Ascending aorta (tissue), 2 donors: ENCODE measurements around the gene TLR5. TPM values are rescaled to one million over a fixed set of nuclear protein-coding genes. Genes with fewer than 3 reads are reported as not detected.

ENCODE experiments used
- DNase-seq, 2 donors: peaks; one replicate each; pipeline ENCODE4 v3.0.0-alpha.2; 2019; ENCODE audit warnings: low spot score in 2 of 2
- H3K27ac ChIP-seq, 2 donors: fragments of 200-600 bp; sonication (generic); one replicate each; pipeline ENCODE4 v1.5.1; 2016 to 2017; ENCODE audit warnings: mild to moderate bottlenecking in 1 of 2
- H3K27me3 ChIP-seq: fragments of 200-600 bp; sonication (generic); one replicate; pipeline ENCODE4 v1.5.1; 2017
- H3K36me3 ChIP-seq, 2 donors: fragments of 200-600 bp; sonication (generic); one replicate each; pipeline ENCODE4 v1.5.1; 2016
- H3K4me1 ChIP-seq, 2 donors: fragments of 200-600 bp; sonication (generic); one replicate each; pipeline ENCODE4 v1.5.1; 2016 to 2017; ENCODE audit warnings: mild to moderate bottlenecking in 1 of 2
- H3K4me3 ChIP-seq, 2 donors: fragments of 200-600 bp; sonication (generic); one replicate each; pipeline ENCODE4 v1.5.1; 2016 to 2017; ENCODE audit warnings: mild to moderate bottlenecking in 1 of 2
- H3K9me3 ChIP-seq, 2 donors: fragments of 200-600 bp; sonication (generic); one replicate each; pipeline ENCODE4 v1.5.1; 2016
- CTCF ChIP-seq, 3 experiments: fragments of 200-600 bp in 2 of 3; fragments of 450-650 bp in 1 of 3; sonication (generic) in 2 of 3; IDR thresholded peaks; one replicate each; pipeline ENCODE4 v1.5.1; 2016 to 2019; ENCODE audit warnings: antibody characterized with exemption in 3 of 3, mild to moderate bottlenecking in 1 of 3, moderate library complexity in 1 of 3
- intact Hi-C: fragments of 100-400 bp; cut with DNase I; formaldehyde crosslinking; loops from one replicate; pipeline ENCODE4 v1.15.1; 2023
- total RNA-seq: library from RNA; depleted of rRNA; stranded (reverse); fragments of >200 nt; gene quantifications from one replicate; pipeline ENCODE4 v1.1.0, GENCODE V29; 2016

The TLR5 gene
- total RNA-seq, 1 donor from 2014 or later, result 3.9 TPM

DNA sequence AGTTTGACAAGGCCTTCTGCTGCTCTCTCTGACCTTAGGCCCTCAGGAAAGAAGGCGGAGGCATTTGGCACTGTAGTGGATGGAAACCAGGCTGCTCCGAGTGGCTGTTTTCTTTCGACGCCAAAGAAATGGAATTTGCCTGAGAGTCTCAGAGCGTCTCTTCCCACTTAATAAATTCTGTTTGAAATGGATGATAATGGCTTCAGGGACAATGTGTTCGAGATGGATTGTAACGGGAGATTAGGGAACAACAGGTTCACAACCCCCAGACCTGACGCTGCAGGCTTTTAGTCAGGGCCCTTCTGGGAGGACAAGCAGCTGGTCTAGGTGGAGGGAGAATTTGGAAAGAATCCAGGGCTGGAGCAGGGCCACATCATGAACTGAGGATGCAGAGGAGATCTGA is 58.6 kb downstream of the TLR5 start:
- Histone ChIP-seq H3K27ac (no peak overlapping the region), H3K9me3 (no peaks in the 10 kb centered on the region), H3K4me3 (no peak overlapping the region), H3K36me3 (no peaks in the 10 kb centered on the region), H3K4me1 (peaks cover 0 to 4% of the 10 kb centered on the region in 2 donors), H3K27me3 (no peaks in the 10 kb centered on the region)
- intact Hi-C loops, result loop anchor here (5.0 to 10.0 kb wide), 2 partner anchors 38 to 620 kb away; no protein-coding TSS in a partner anchor
- no peak for TF ChIP-seq CTCF (IDR thresholded peaks at IDR 0.05)
- DNase-seq, result no peak

DNA sequence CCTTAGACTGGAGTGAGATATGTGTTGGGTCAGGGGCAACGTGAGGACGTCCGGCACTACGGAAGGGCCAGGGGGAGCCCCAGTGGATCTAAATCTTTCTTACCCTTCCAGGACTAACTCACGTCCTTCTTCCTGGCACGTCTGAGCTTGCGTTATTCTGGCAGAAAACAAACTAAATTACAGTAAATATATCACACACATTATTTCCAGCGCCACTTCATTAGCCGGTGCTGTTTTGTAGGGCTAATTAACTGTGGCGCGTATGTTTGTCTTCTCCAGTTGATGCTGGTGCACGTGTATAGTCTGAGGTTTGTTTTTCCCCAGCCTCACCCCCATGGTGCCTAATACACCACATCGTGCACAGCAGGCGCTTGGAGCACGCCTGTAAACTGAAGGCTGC is 59.2 kb downstream of the TLR5 start:
- Histone ChIP-seq H3K9me3 (no peaks in the 10 kb centered on the region), H3K4me1 (peaks cover 0 to 4% of the 10 kb centered on the region in 2 donors), H3K27me3 (no peaks in the 10 kb centered on the region), H3K27ac (no peak overlapping the region), H3K36me3 (no peaks in the 10 kb centered on the region), H3K4me3 (no peak overlapping the region)
- intact Hi-C loops, result loop anchor here (5.0 to 10.0 kb wide), 2 partner anchors 38 to 619 kb away; no protein-coding TSS in a partner anchor
- no peak for TF ChIP-seq CTCF (IDR thresholded peaks at IDR 0.05)
- no peak for DNase-seq

- H3K27ac ChIP-seq, result no peak overlapping the region
- no peak for DNase-seq
- intact Hi-C loops, result loop anchor here (5.0 to 10.0 kb wide), 2 partner anchors 39 to 618 kb away; no protein-coding TSS in a partner anchor
- TF ChIP-seq CTCF (IDR thresholded peaks at IDR 0.05), result no peak
- no peaks in the 10 kb centered on the region for H3K36me3 ChIP-seq
- H3K9me3 ChIP-seq, result no peaks in the 10 kb centered on the region
- no peak overlapping the region for H3K4me3 ChIP-seq
- H3K27me3 ChIP-seq, result no peaks in the 10 kb centered on the region
- H3K4me1 ChIP-seq, result peaks cover 0 to 4% of the 10 kb centered on the region in 2 donors
Observed at GRCh38 chr1:223082914-223083313, 60.1 kb downstream of the TLR5 start.

DNA sequence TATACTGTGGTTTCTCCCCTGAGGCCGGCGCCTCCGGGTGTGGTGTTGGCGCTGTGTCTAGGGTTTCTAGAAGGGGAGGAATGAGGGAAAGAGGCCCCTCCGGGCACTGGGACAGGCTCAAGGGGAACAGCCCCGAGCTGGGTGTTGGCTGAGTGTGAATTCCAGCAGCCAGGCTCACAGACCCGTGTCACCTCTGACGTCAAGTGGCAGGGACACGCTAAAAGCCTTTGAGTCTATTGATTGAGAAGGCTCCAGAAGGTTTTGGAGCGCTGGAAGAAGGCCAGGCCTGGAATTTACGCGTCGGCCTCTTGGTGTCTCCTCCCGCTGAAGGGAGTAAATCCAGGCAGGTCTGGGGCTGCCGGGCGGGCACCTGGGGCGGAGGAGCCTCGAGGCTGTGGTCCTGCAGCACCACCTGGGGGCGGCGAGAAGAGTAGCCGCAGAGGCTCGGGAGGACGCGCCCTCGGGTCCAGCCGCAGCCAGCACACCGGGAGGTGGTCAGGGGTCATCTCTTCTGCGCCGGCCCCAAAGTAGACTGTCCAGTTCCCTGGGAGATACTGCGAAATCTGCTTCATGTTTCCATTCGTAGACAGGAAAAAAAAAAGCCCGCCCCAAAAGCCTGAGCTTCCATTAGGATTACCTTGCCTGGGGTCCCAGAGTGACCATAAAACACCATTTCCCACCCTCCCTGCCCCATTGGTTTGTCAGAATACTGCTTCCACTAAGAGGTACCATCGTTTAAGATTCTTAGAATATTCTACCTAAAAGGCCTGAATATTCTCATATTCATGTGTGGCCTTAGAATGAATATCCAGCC is 61.7 kb downstream of the TLR5 start:
- no peaks in the 10 kb centered on the region for H3K9me3 ChIP-seq
- peak; percentile 92 to 98 (median 98) for TF ChIP-seq CTCF (IDR thresholded peaks at IDR 0.05)
- no peaks in the 10 kb centered on the region for H3K27me3 ChIP-seq
- H3K27ac ChIP-seq, result peak overlapping the region; percentile 60 to 67
- no peaks in the 10 kb centered on the region for H3K36me3 ChIP-seq
- H3K4me3 ChIP-seq, result peak overlapping the region; percentile 51 to 58
- intact Hi-C loops, result loop anchor here (1.0 to 10.0 kb wide), 4 partner anchors 41 to 617 kb away; no protein-coding TSS in a partner anchor
- no peaks in the 10 kb centered on the region for H3K4me1 ChIP-seq
- DNase-seq, result peak; percentile 55 to 90

DNA sequence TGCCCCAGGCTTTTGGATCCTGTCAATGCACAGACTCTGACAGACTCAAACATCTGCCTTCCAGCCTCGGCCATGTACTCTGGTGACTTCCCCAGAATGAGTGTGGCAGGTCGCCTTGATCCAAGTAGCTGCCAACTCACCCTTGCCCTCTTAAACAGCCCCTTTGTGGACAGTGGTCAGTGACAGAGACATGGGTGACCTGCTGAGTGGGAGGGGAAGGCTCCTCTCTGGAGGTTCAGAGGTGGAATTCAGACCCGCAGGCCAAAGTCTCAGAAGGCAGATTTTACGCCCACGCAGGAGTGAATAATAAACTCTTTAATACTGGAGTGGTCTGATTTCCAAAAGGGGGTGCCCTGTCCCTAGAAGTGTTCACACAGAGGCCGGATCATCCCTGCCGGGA is 63.5 kb downstream of the TLR5 start:
- no peak overlapping the region for H3K4me3 ChIP-seq

More for the DNA sequence above, 63.5 kb downstream of the TLR5 start:
- H3K36me3 ChIP-seq, result no peaks in the 10 kb centered on the region
- DNase-seq, result no peak
- TF ChIP-seq CTCF (IDR thresholded peaks at IDR 0.05), result no peak
- H3K27me3 ChIP-seq, result no peaks in the 10 kb centered on the region
- no peak overlapping the region for H3K27ac ChIP-seq
- H3K4me1 ChIP-seq, result peaks cover 0 to 5% of the 10 kb centered on the region in 2 donors
- intact Hi-C loops, result no loop called here
- no peaks in the 10 kb centered on the region for H3K9me3 ChIP-seq
